MM.1S (cell line): ENCODE results near the gene NUDT1.

Source experiments
- DNase-seq: peaks from one replicate; pipeline ENCODE4 v3.0.0-alpha.2; 2015
- H2AFZ ChIP-seq: fragments of 300-600 bp; sonication (generic); 2 replicates; pipeline ENCODE4 v1.6.0; 2016; ENCODE audit warnings: antibody characterized with exemption, low read length
- H3F3A ChIP-seq: fragments of 300-600 bp; sonication (generic); 2 replicates; pipeline ENCODE4 v1.6.1; 2016; ENCODE audit warnings: mild to moderate bottlenecking, antibody characterized with exemption, low read length, moderate library complexity, mixed read lengths; ENCODE audit not compliant: insufficient read depth
- H3K27ac ChIP-seq: fragments of 300-600 bp; sonication (generic); 2 replicates; pipeline ENCODE4 v1.5.1; 2016; ENCODE audit warnings: mild to moderate bottlenecking, low read length
- H3K27me3 ChIP-seq: fragments of 300-600 bp; sonication (generic); replicated peaks from 2 replicates; pipeline ENCODE4 v1.6.0; 2016; ENCODE audit warnings: low read length; ENCODE audit not compliant: insufficient read depth
- H3K36me3 ChIP-seq: fragments of 300-600 bp; sonication (generic); replicated peaks from 2 replicates; pipeline ENCODE4 v1.6.1; 2016; ENCODE audit warnings: mild to moderate bottlenecking, low read length, mixed read lengths; ENCODE audit not compliant: insufficient read depth
- H3K4me1 ChIP-seq: fragments of 300-600 bp; sonication (generic); 2 replicates; pipeline ENCODE4 v1.6.1; 2016; ENCODE audit warnings: low read length, mixed read lengths
- H3K4me2 ChIP-seq: fragments of 300-600 bp; sonication (generic); 2 replicates; pipeline ENCODE4 v1.6.0; 2016; ENCODE audit warnings: low read depth, low read length
- H3K4me3 ChIP-seq: fragments of 300-600 bp; sonication (generic); 2 replicates; pipeline ENCODE4 v1.5.1; 2016; ENCODE audit warnings: low read length, mixed read lengths
- H3K79me2 ChIP-seq: fragments of 300-600 bp; sonication (generic); 2 replicates; pipeline ENCODE4 v1.6.1; 2016; ENCODE audit warnings: mixed run types, low read length, mixed read lengths
- H3K9ac ChIP-seq: fragments of 300-600 bp; sonication (generic); 2 replicates; pipeline ENCODE4 v1.6.1; 2016; ENCODE audit warnings: low read length, mixed read lengths
- H3K9me2 ChIP-seq: fragments of 300-600 bp; sonication (generic); replicated peaks from 2 replicates; pipeline ENCODE4 v1.6.1; 2016; ENCODE audit warnings: mild to moderate bottlenecking, low read length, mixed read lengths; ENCODE audit not compliant: insufficient read depth
- H3K9me3 ChIP-seq: fragments of 300-600 bp; sonication (generic); replicated peaks from 2 replicates; pipeline ENCODE4 v1.6.1; 2016; ENCODE audit warnings: mild to moderate bottlenecking, low read length, mixed read lengths; ENCODE audit not compliant: insufficient read depth
- H4K20me1 ChIP-seq: fragments of 300-600 bp; sonication (generic); 2 replicates; pipeline ENCODE4 v1.6.1; 2016; ENCODE audit warnings: mild to moderate bottlenecking, low read length, moderate library complexity, mixed read lengths; ENCODE audit not compliant: insufficient read depth
- EZH2 ChIP-seq: fragments of 300-600 bp; sonication (generic); optimal IDR thresholded peaks from 2 replicates; pipeline ENCODE3; 2017; ENCODE audit warnings: low read depth, mild to moderate bottlenecking, antibody characterized with exemption, low read length, mixed read lengths
- EZH2phosphoT487 ChIP-seq: fragments of 300-600 bp; sonication (generic); IDR thresholded peaks from 2 replicates; pipeline ENCODE4 v1.6.1; 2018; ENCODE audit warnings: antibody characterized with exemption, low read length
- TF ChIP-seq, protein P1 (sequence below): fragments of 300-600 bp; sonication (generic); IDR thresholded peaks from 2 replicates; pipeline ENCODE4 v1.5.1; 2016; ENCODE audit warnings: antibody characterized with exemption, low read length, mixed read lengths

NUDT1 gene

DNA sequence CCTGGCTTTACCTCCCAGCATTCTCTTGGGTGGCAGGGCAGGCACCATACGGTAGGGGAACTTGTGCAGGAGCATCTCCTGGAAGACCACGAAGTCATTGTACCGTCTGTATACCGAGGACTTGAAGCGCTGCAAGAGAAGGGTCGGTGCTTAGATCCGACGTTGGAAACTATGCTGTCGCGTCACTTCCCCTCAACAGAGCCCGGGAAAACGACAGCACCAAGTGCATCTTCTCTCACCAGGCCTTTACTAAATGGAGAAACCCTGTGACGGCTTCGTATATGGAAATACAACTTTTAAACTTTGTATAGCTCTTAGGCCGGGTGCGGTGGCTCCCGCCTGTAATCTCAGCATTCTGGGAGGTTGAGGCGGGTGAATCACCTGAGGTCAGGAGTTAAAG lies 33.1 kb downstream of the NUDT1 start:
- no peak overlapping the region for H3K9ac ChIP-seq
- DNase-seq, result no peak
- no peaks in the 10 kb centered on the region for H3F3A ChIP-seq
- no peak overlapping the region for H2AFZ ChIP-seq
- H3K4me1 ChIP-seq, result no peaks in the 10 kb centered on the region
- H3K4me3 ChIP-seq, result no peak overlapping the region
- H3K27ac ChIP-seq, result no peak overlapping the region
- H3K4me2 ChIP-seq, result no peak overlapping the region
- H3K9me3 ChIP-seq, result no peaks in the 10 kb centered on the region
- H3K9me2 ChIP-seq, result no peaks in the 10 kb centered on the region
- no peak for TF ChIP-seq EZH2phosphoT487
- no peak for TF ChIP-seq EZH2
- TF ChIP-seq, protein P1, sequence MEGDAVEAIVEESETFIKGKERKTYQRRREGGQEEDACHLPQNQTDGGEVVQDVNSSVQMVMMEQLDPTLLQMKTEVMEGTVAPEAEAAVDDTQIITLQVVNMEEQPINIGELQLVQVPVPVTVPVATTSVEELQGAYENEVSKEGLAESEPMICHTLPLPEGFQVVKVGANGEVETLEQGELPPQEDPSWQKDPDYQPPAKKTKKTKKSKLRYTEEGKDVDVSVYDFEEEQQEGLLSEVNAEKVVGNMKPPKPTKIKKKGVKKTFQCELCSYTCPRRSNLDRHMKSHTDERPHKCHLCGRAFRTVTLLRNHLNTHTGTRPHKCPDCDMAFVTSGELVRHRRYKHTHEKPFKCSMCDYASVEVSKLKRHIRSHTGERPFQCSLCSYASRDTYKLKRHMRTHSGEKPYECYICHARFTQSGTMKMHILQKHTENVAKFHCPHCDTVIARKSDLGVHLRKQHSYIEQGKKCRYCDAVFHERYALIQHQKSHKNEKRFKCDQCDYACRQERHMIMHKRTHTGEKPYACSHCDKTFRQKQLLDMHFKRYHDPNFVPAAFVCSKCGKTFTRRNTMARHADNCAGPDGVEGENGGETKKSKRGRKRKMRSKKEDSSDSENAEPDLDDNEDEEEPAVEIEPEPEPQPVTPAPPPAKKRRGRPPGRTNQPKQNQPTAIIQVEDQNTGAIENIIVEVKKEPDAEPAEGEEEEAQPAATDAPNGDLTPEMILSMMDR, result no peak
- H3K36me3 ChIP-seq, result no peaks in the 10 kb centered on the region
- H3K27me3 ChIP-seq, result no peaks in the 10 kb centered on the region
- no peaks in the 10 kb centered on the region for H4K20me1 ChIP-seq
- no peaks in the 10 kb centered on the region for H3K79me2 ChIP-seq

DNA sequence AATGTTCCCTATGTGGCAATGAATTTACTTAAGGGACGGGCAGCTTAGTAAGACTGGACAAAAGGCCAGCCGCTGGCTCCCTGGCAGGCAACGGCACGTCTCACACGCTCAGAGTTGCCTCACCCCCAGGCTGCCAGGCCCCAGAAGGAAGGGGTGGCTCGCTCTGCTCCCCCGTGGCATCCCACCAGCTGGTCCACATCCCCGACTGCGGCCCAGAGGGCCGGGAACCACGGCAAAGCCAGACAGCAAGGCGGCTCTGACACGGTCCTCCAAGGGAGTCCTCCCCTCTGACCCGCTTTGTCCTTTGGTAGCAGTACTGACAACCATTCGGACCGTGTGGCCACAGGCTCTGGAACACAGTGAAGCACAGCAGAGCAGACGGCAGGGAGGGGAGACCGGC lies 34.1 kb downstream of the NUDT1 start:
- Histone ChIP-seq H3K4me1 (no peaks in the 10 kb centered on the region), H3K79me2 (no peaks in the 10 kb centered on the region), H3K4me2 (no peak overlapping the region), H3F3A (no peaks in the 10 kb centered on the region), H3K9ac (no peak overlapping the region), H3K9me2 (no peaks in the 10 kb centered on the region), H3K9me3 (no peaks in the 10 kb centered on the region), H4K20me1 (no peaks in the 10 kb centered on the region), H3K4me3 (no peak overlapping the region), H3K36me3 (no peaks in the 10 kb centered on the region), H3K27me3 (no peaks in the 10 kb centered on the region), H3K27ac (no peak overlapping the region), H2AFZ (no peak overlapping the region)
- TF ChIP-seq, protein P1, result no peak
- no peak for TF ChIP-seq EZH2
- no peak for TF ChIP-seq EZH2phosphoT487
- DNase-seq, result no peak

DNA sequence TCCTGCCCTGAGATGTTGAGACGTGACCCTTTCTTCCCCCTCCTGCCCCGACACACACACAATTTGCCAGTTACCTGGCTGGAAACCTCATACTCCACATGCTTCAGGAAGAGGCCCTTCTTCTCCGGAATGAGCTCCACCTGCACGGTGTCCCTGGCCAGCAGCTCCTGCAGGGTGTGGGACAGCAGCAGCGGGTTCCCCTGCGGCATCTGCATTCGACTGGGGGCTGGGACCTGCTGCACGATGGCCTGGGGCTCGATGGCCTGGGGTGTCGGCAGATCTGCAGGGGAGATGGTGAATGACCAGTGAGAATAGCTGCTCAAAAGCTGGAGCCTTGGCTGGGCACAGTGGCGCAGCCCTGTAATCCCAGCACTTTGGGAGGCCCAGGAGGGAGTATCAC lies 36.0 kb downstream of the NUDT1 start:
- Histone ChIP-seq H3K9me2 (no peaks in the 10 kb centered on the region), H3K36me3 (no peaks in the 10 kb centered on the region), H3K4me3 (no peak overlapping the region), H3K9me3 (no peaks in the 10 kb centered on the region), H3K4me1 (no peaks in the 10 kb centered on the region), H3K27me3 (no peaks in the 10 kb centered on the region), H2AFZ (no peak overlapping the region), H3F3A (no peaks in the 10 kb centered on the region), H3K79me2 (0 out of 2 replicates have a peak, but pooled peaks cover 2% of the 10 kb centered on the region), H3K27ac (no peak overlapping the region), H3K4me2 (no peak overlapping the region), H3K9ac (no peak overlapping the region), H4K20me1 (no peaks in the 10 kb centered on the region)
- TF ChIP-seq, protein P1, result no peak
- TF ChIP-seq EZH2, result no peak
- no peak for TF ChIP-seq EZH2phosphoT487
- DNase-seq, result no peak
